Neural progenitor cell (in vitro differentiated cells): ENCODE results near the gene FLG. TPM values are rescaled to one million over a fixed set of nuclear protein-coding genes. Genes with fewer than 3 reads are reported as not detected.

Experiments used
- DNase-seq: peaks from one replicate; pipeline ENCODE4 v3.0.0-alpha.2; 2016; ENCODE audit warnings: low spot score
- H2AFZ ChIP-seq: fragments of 200-600 bp; sonication (generic); replicated peaks from 2 replicates; pipeline ENCODE4 v1.6.1; 2016; ENCODE audit warnings: antibody characterized with exemption
- H3F3A ChIP-seq: fragments of 200-600 bp; sonication (generic); 2 replicates; pipeline ENCODE4 v1.6.1; 2016; ENCODE audit warnings: antibody characterized with exemption, low read depth
- H3K27ac ChIP-seq: fragments of 200-600 bp; sonication (generic); 2 replicates; pipeline ENCODE4 v1.5.1; 2016; ENCODE audit warnings: mild to moderate bottlenecking
- H3K27me3 ChIP-seq: fragments of 200-600 bp; sonication (generic); 2 replicates; pipeline ENCODE4 v1.6.1; 2016; ENCODE audit warnings: mild to moderate bottlenecking, moderate library complexity
- H3K36me3 ChIP-seq: fragments of 200-600 bp; sonication (generic); 2 replicates; pipeline ENCODE4 v1.5.1; 2016
- H3K4me1 ChIP-seq: fragments of 200-600 bp; sonication (generic); 2 replicates; pipeline ENCODE4 v1.6.1; 2016; ENCODE audit warnings: mixed run types
- H3K4me2 ChIP-seq: fragments of 200-600 bp; sonication (generic); 2 replicates; pipeline ENCODE4 v1.6.1; 2016
- H3K4me3 ChIP-seq: fragments of 200-600 bp; sonication (generic); 2 replicates; pipeline ENCODE4 v1.5.1; 2016
- H3K79me2 ChIP-seq: fragments of 200-600 bp; sonication (generic); 2 replicates; pipeline ENCODE4 v1.6.1; 2016; ENCODE audit warnings: low read depth
- H3K9ac ChIP-seq: fragments of 200-600 bp; sonication (generic); 2 replicates; pipeline ENCODE4 v1.6.1; 2016
- H3K9me3 ChIP-seq: fragments of 200-600 bp; sonication (generic); 2 replicates; pipeline ENCODE4 v1.5.1; 2016; ENCODE audit warnings: low read depth
- H4K20me1 ChIP-seq: fragments of 200-600 bp; sonication (generic); 2 replicates; pipeline ENCODE4 v1.6.1; 2016; ENCODE audit warnings: low read depth
- H3K27ac Mint-ChIP-seq: 3 replicates; pipeline ENCODE4 v1.8.0; 2021; ENCODE audit warnings: mixed read lengths
- H3K27me3 Mint-ChIP-seq: 2 replicates; pipeline ENCODE4 v1.8.0; 2022; ENCODE audit warnings: low read depth, mild to moderate bottlenecking, inconsistent platforms, moderate library complexity, mixed read lengths; ENCODE audit not compliant: insufficient read depth
- H3K36me3 Mint-ChIP-seq: 3 replicates; pipeline ENCODE4 v1.8.0; 2021; ENCODE audit warnings: mixed read lengths
- H3K4me1 Mint-ChIP-seq: 3 replicates; pipeline ENCODE4 v1.8.0; 2021; ENCODE audit warnings: mixed read lengths
- H3K4me3 Mint-ChIP-seq: 3 replicates; pipeline ENCODE4 v1.8.0; 2021; ENCODE audit warnings: mild to moderate bottlenecking, moderate library complexity, mixed read lengths
- H3K9me3 Mint-ChIP-seq: 3 replicates; pipeline ENCODE4 v1.8.0; 2020; ENCODE audit warnings: mixed read lengths
- EZH2 ChIP-seq: fragments of 200-600 bp; sonication (generic); IDR thresholded peaks from 2 replicates; pipeline ENCODE4 v1.6.1; 2017; ENCODE audit warnings: antibody characterized with exemption, mild to moderate bottlenecking, moderate library complexity
- EZH2phosphoT487 ChIP-seq: fragments of 200-600 bp; sonication (generic); IDR thresholded peaks from 2 replicates; pipeline ENCODE4 v1.6.1; 2017; ENCODE audit warnings: antibody characterized with exemption
- total RNA-seq: library from RNA; depleted of rRNA; stranded (reverse); fragments of >200 nt; gene quantifications from 2 replicates; pipeline ENCODE4 v1.2.3, GENCODE V29; 2015; ENCODE audit warnings: low replicate concordance
- TF ChIP-seq, protein P1 (sequence below): fragments of 200-600 bp; sonication (generic); IDR thresholded peaks from 2 replicates; pipeline ENCODE4 v1.5.1; 2017; ENCODE audit warnings: antibody characterized with exemption, mild to moderate bottlenecking

FLG gene
- not detected in 2 replicates for total RNA-seq

DNA sequence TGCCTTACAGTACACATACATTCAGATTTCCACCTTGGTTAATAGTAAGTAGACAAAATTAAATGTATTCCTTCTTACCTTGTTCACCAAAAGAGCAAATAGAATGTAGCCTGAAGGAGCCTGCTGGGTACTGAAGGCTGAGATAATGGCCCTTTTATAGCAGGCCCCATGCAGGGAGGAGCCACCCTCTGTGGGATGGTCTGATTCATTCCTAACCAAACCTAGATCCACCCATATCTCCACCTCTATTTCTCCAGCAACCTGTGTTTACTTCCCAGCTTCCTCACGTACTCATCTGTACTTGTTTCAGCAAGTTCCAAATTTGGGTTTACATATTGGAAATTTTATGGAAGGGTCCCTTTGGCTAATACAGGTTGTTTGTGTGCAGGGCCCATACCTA lies at the start of gene FLG:
TSS of gene FLG (minus strand) at position 129 of the 400 bp plus-strand sequence. CDS start 9,783 bp downstream, outside the sequence.
- H3K9me3 ChIP-seq = peaks cover 48% of the 10 kb centered on the region
- Mint-ChIP-seq H3K4me3 (no peak within 1 kb of the TSS), H3K27ac (no peak within 1 kb of the TSS), H3K9me3 (no peaks in the 10 kb centered on the region), H3K4me1 (no peaks in the 10 kb centered on the region), H3K27me3 (no peaks in the 10 kb centered on the region), H3K36me3 (no peaks in the 10 kb centered on the region)
- H2AFZ ChIP-seq = no peak within 1 kb of the TSS
- no peaks in the 10 kb centered on the region for H3K27me3 ChIP-seq
- H3K27ac ChIP-seq = no peak within 1 kb of the TSS
- H3K4me3 ChIP-seq = no peak within 1 kb of the TSS
- no peaks in the 10 kb centered on the region for H3K4me1 ChIP-seq
- H3K4me2 ChIP-seq = no peak within 1 kb of the TSS
- H3K36me3 ChIP-seq = no peaks in the 10 kb centered on the region
- H4K20me1 ChIP-seq = no peaks in the 10 kb centered on the region
- no peaks in the 10 kb centered on the region for H3F3A ChIP-seq
- no peak for DNase-seq
- TF ChIP-seq EZH2 = no peak
- TF ChIP-seq EZH2phosphoT487 = no peak
- TF ChIP-seq, protein P1, sequence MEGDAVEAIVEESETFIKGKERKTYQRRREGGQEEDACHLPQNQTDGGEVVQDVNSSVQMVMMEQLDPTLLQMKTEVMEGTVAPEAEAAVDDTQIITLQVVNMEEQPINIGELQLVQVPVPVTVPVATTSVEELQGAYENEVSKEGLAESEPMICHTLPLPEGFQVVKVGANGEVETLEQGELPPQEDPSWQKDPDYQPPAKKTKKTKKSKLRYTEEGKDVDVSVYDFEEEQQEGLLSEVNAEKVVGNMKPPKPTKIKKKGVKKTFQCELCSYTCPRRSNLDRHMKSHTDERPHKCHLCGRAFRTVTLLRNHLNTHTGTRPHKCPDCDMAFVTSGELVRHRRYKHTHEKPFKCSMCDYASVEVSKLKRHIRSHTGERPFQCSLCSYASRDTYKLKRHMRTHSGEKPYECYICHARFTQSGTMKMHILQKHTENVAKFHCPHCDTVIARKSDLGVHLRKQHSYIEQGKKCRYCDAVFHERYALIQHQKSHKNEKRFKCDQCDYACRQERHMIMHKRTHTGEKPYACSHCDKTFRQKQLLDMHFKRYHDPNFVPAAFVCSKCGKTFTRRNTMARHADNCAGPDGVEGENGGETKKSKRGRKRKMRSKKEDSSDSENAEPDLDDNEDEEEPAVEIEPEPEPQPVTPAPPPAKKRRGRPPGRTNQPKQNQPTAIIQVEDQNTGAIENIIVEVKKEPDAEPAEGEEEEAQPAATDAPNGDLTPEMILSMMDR = no peak
- H3K79me2 ChIP-seq = no peaks in the 10 kb centered on the region
- H3K9ac ChIP-seq = no peak within 1 kb of the TSS

- Histone ChIP-seq H3K9ac (no peak overlapping the region), H3K4me3 (no peak overlapping the region), H3K4me1 (no peaks in the 10 kb centered on the region), H3K4me2 (no peak overlapping the region), H4K20me1 (no peaks in the 10 kb centered on the region), H3K9me3 (peaks cover 34% of the 10 kb centered on the region), H2AFZ (no peak overlapping the region), H3K27ac (no peak overlapping the region), H3F3A (no peaks in the 10 kb centered on the region), H3K36me3 (no peaks in the 10 kb centered on the region), H3K79me2 (no peaks in the 10 kb centered on the region), H3K27me3 (no peaks in the 10 kb centered on the region)
- Mint-ChIP-seq H3K36me3 (no peaks in the 10 kb centered on the region), H3K27me3 (no peaks in the 10 kb centered on the region), H3K4me1 (no peaks in the 10 kb centered on the region), H3K4me3 (no peak overlapping the region), H3K27ac (no peak overlapping the region), H3K9me3 (peaks cover 13% of the 10 kb centered on the region)
- TF ChIP-seq, protein P1 = no peak
- no peak for TF ChIP-seq EZH2
- TF ChIP-seq EZH2phosphoT487 = no peak
- no peak for DNase-seq
Measured at GRCh38 chr1:152374451-152374850, 49.4 kb upstream of the FLG start.

DNA sequence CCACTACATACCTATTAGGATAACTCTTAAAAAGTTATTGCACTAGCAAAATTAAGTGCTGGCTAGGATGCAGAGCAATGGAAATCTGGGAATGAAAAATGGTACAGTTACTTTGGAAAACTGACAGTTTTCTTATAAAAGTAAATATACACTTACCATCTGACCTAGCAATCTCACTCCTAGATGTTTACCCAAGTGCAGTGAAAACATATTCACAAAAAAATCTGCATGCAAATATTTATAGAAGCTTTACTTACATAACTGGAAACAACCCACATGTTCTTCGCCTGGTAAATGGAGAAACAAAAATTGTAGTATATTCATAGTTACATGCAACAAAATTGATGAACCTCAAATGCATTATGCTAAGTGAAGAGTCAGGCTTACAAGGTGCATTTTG lies 47.6 kb upstream of the FLG start:
- Histone ChIP-seq H3K4me3 (no peak overlapping the region), H3K4me1 (no peaks in the 10 kb centered on the region), H3K9ac (no peak overlapping the region), H3K4me2 (no peak overlapping the region), H4K20me1 (no peaks in the 10 kb centered on the region), H3F3A (no peaks in the 10 kb centered on the region), H2AFZ (no peak overlapping the region), H3K27ac (no peak overlapping the region), H3K36me3 (no peaks in the 10 kb centered on the region), H3K79me2 (no peaks in the 10 kb centered on the region), H3K9me3 (peaks cover 46% of the 10 kb centered on the region), H3K27me3 (no peaks in the 10 kb centered on the region)
- no peak for TF ChIP-seq EZH2
- TF ChIP-seq, protein P1 = no peak
- no peak for DNase-seq
- Mint-ChIP-seq H3K36me3 (no peaks in the 10 kb centered on the region), H3K4me1 (no peaks in the 10 kb centered on the region), H3K4me3 (no peak overlapping the region), H3K27ac (no peak overlapping the region), H3K27me3 (no peaks in the 10 kb centered on the region), H3K9me3 (peaks cover 5% of the 10 kb centered on the region)
